ENCODE results near the gene DLGAP1. TPM values are rescaled to one million over a fixed set of nuclear protein-coding genes. Genes with fewer than 3 reads are reported as not detected.
A peak's percentile ranks its signal among the peaks of the same experiment; 100 is the strongest.

The DLGAP1 gene
- total and polyA plus RNA-seq, 2 of the 8 experiments (the other 6 are each of a cell fraction or from before 2014, with no cell fraction given): 11.8 to 16.9 TPM

- TF ChIP-seq CHD7 (IDR thresholded peaks at IDR 0.05; ENCODE audit: insufficient replicate concordance, low read length) (no peak), EZH2 (IDR thresholded peaks at IDR 0.05; ENCODE audit: low read depth, low read length, severe bottlenecking) (no peak), SIN3A (conservative IDR thresholded peaks at IDR 0.05 in 1 of 2, IDR thresholded peaks at IDR 0.05 in 1 of 2; ENCODE audit: low read depth in 1 of 2, low read length in 2 of 2) (no peak), ASH2L (IDR thresholded peaks at IDR 0.05; ENCODE audit: low read length) (peak; percentile 78), CHD1 (IDR thresholded peaks at IDR 0.05; ENCODE audit: low read depth, low read length) (no peak), RFX5 (IDR thresholded peaks at IDR 0.05; ENCODE audit: borderline replicate concordance, low read depth, low read length) (no peak), CREB1 (IDR thresholded peaks at IDR 0.05) (no peak), BACH1 (IDR thresholded peaks at IDR 0.05; ENCODE audit: low read length) (no peak), RBBP5 (IDR thresholded peaks at IDR 0.05; ENCODE audit: borderline replicate concordance, low read depth, low read length) (peak; percentile 80; the same call in 1 of the 2 replicates)
These were observed 928.4 kb downstream of the DLGAP1 start (continued) for GRCh38 chr18:3526421-3527354.
